Suprapubic skin (tissue), 4 donors: ENCODE results near the gene GAS6.

ENCODE experiments used
- CTCF ChIP-seq, 2 donors: fragments of 200-600 bp in 1 of 2; fragments of 450-650 bp in 1 of 2; sonication (generic) in 1 of 2; IDR thresholded peaks; one replicate each; pipeline ENCODE4 v1.5.1; 2016 to 2019; ENCODE audit warnings: antibody characterized with exemption in 2 of 2, mild to moderate bottlenecking in 1 of 2, moderate library complexity in 1 of 2
- EP300 ChIP-seq: sonication (generic); formaldehyde crosslinking; IDR thresholded peaks from one replicate; pipeline ENCODE4 v1.6.1; 2017; ENCODE audit warnings: antibody characterized with exemption
- POLR2A ChIP-seq, 2 donors: fragments of 450-650 bp; IDR thresholded peaks; one replicate each; pipeline ENCODE4 v1.6.1; 2017; ENCODE audit warnings: antibody characterized with exemption in 2 of 2, mild to moderate bottlenecking in 2 of 2, moderate library complexity in 2 of 2
- POLR2AphosphoS5 ChIP-seq, 3 donors: sonication (generic); formaldehyde crosslinking; IDR thresholded peaks; one replicate each; pipeline ENCODE4 v1.6.1; 2017; ENCODE audit warnings: antibody characterized with exemption in 3 of 3

- no peak for TF ChIP-seq EP300
- TF ChIP-seq CTCF (IDR thresholded peaks at IDR 0.05): no peak
- TF ChIP-seq POLR2A (IDR thresholded peaks at IDR 0.05): no peak
- peak in 1 of 3 donors; percentile 16 for TF ChIP-seq POLR2AphosphoS5 (IDR thresholded peaks at IDR 0.05)
Observed at GRCh38 chr13:113817860-113818691, 45.8 kb downstream of the GAS6 start.
